ENCODE measurements around the gene NIN.

Gene NIN

DNA sequence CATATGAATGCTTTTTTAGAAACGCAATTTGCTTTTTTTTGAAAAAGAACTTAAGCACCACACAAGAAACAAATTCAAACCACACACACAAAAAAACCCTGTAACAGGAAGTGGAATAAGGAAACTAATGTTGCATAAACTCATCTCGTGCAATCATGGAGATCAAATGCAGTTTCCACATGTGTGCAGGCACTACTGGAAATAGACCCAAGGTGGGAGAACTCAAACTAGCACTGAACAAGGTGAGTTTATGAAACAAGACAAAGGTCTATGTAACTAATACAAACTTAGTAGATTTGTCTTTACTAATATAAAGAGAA, 17.5 kb downstream of the NIN start:
- no peak overlapping the region for H3K4me3 ChIP-seq (ENCODE audit: low read depth, low read length)
- no peaks in the 10 kb centered on the region for H3K36me3 ChIP-seq (ENCODE audit: control insufficient read depth, insufficient read depth, low read length)
- H3K9ac ChIP-seq (ENCODE audit: low read depth, low read length) = no peak overlapping the region
- H3K27me3 ChIP-seq (ENCODE audit: control insufficient read depth, insufficient read depth, low read length) = no peaks in the 10 kb centered on the region
- H3K4me1 ChIP-seq (ENCODE audit: control insufficient read depth, insufficient read depth, low read length) = peaks cover 18% of the 10 kb centered on the region
- H3K9me3 ChIP-seq (ENCODE audit: control insufficient read depth, insufficient read depth, low read length) = no peaks in the 10 kb centered on the region

DNA sequence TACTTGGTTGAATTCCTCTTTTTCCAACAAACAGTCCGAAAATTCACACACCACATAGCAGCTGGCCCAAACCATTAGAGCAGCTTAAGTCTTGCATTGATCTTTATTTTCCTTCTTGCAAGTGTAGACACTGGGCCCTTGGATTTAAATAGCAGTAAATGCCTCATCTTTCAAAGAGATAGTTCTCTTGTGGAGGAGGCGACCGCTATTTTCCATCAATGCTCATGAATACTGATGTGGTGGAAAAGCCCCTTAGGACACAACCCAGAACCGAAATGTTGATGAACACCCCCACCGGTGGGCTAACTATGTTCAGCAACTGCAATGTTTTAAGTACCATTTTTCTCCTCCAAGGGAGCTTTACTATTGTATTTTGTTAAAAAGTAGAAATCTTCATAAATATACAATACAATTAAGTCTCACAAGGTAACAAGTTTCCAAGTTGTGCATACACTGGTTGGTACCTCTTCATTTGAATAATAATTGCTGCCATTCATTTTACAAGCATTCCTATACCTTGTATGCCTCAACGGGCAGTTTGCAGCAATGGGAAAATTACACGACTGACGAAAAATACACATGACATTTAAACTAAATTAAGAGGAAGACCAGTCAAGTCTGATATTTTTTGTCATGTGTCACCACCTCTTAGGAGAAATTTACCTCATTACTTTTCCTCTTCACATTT, 18.0 kb downstream of the NIN start:
- peaks cover 18% of the 10 kb centered on the region for H3K4me1 ChIP-seq (ENCODE audit: control insufficient read depth, insufficient read depth, low read length)
- H3K4me3 ChIP-seq (ENCODE audit: low read depth, low read length) = no peak overlapping the region

DNA sequence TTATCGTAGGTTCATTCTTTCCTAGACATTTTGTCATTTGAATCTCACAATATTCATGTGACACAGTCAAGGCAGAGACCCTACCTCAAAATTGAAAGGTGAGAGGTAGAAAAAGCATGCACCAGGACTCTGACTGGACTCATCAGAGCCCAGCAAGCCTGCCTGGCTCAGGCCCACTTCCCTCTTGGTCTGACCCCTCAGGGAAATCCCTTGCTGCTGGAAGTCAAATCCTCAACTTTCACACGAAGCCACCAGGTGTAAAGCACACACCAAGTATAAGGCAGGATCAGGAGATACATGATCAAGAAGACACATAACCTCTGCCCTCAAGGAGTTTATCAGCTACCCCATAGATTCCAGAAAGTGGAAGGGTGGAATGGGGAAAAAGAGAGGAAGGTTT, 18.8 kb downstream of the NIN start:
- Histone ChIP-seq H3K27me3 (ENCODE audit: control insufficient read depth, insufficient read depth, low read length) (no peaks in the 10 kb centered on the region), H3K4me3 (ENCODE audit: low read depth, low read length) (no peak overlapping the region), H3K36me3 (ENCODE audit: control insufficient read depth, insufficient read depth, low read length) (no peaks in the 10 kb centered on the region), H3K9ac (ENCODE audit: low read depth, low read length) (no peak overlapping the region), H3K4me1 (ENCODE audit: control insufficient read depth, insufficient read depth, low read length) (peaks cover 18% of the 10 kb centered on the region), H3K9me3 (ENCODE audit: control insufficient read depth, insufficient read depth, low read length) (no peaks in the 10 kb centered on the region)

More for the DNA sequence above, 18.0 kb downstream of the NIN start:
- H3K36me3 ChIP-seq (ENCODE audit: control insufficient read depth, insufficient read depth, low read length) = no peaks in the 10 kb centered on the region
- no peaks in the 10 kb centered on the region for H3K27me3 ChIP-seq (ENCODE audit: control insufficient read depth, insufficient read depth, low read length)
- no peaks in the 10 kb centered on the region for H3K9me3 ChIP-seq (ENCODE audit: control insufficient read depth, insufficient read depth, low read length)
- H3K9ac ChIP-seq (ENCODE audit: low read depth, low read length) = no peak overlapping the region

DNA sequence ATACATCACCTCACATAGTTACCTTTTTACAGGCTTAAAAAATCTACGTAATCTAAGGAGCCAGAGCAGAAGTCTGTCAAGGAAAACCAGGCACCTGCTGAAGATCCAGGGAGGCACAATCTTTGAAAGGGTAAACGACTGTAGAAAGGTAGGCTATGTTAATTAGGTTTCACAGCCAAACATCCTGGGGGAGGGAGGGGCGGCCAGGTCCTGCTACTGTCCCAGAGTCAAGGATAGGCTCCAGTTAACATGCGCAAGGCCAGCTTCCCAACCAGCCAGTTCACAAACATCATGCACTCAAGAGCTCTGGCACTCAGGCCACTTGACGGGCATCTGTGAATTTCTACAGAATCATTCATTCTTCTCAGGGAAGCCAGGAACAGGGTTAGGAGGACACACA, 22.9 kb downstream of the NIN start:
- peaks cover 8% of the 10 kb centered on the region for H3K4me1 ChIP-seq (ENCODE audit: control insufficient read depth, insufficient read depth, low read length)
- H3K27me3 ChIP-seq (ENCODE audit: control insufficient read depth, insufficient read depth, low read length) = no peaks in the 10 kb centered on the region
- no peak overlapping the region for H3K4me3 ChIP-seq (ENCODE audit: low read depth, low read length)
- H3K9ac ChIP-seq (ENCODE audit: low read depth, low read length) = no peak overlapping the region
- no peaks in the 10 kb centered on the region for H3K36me3 ChIP-seq (ENCODE audit: control insufficient read depth, insufficient read depth, low read length)
- H3K9me3 ChIP-seq (ENCODE audit: control insufficient read depth, insufficient read depth, low read length) = no peaks in the 10 kb centered on the region

DNA sequence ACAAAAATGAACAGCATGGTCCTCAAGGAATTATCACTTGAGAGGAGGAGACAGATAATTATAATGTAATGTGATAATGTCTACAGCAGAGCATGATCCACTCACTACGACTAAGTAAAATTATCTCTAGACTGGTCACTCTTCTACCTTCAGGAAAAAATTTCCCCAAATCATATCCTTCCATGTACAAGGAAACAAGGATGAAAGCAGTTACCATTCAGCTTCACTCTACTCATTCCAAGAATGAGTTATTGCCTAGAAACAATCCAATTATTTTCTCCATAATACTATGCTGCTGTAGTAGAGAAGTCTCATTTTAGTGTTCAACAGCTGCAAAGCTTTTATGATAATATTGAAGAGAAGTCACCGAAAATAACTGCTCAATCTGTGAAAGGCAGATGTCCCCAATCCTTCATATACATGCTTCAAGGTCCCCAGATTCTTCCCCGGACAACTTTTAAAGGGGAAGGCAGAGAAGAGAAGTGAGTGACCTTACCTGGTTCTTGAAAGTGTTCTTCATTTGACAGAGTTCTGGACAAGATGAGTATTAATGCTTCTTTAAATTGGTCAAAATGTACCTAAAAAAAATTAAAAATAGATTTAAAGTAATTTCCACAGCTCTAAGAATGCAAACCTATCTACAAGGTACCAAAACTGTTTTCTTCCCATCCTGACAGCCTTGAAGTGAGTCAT, 24.6 kb downstream of the NIN start:
- Histone ChIP-seq H3K9me3 (ENCODE audit: control insufficient read depth, insufficient read depth, low read length) (no peaks in the 10 kb centered on the region), H3K27me3 (ENCODE audit: control insufficient read depth, insufficient read depth, low read length) (no peaks in the 10 kb centered on the region), H3K9ac (ENCODE audit: low read depth, low read length) (no peak overlapping the region), H3K4me3 (ENCODE audit: low read depth, low read length) (no peak overlapping the region), H3K4me1 (ENCODE audit: control insufficient read depth, insufficient read depth, low read length) (no peaks in the 10 kb centered on the region), H3K36me3 (ENCODE audit: control insufficient read depth, insufficient read depth, low read length) (no peaks in the 10 kb centered on the region)

DNA sequence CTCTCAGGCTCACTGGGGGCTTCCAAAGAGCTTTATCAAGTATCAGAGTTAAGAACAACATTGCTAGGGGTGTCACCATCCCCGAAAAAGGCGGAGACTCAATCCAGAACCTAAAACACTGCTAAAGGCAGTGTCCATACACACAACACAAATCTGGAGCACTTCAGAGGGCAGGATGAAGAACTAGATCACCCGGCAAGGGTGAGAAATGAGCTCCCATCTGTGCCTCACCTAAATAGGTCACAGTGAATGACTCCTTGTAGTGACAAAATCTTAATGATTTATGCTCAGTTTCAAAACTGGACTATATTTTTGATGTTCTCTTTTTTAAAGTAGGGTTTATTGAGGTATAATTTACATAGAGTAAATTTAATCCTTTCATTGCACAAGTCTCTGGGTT, 25.6 kb downstream of the NIN start:
- Histone ChIP-seq H3K36me3 (ENCODE audit: control insufficient read depth, insufficient read depth, low read length) (no peaks in the 10 kb centered on the region), H3K4me3 (ENCODE audit: low read depth, low read length) (no peak overlapping the region), H3K9ac (ENCODE audit: low read depth, low read length) (no peak overlapping the region), H3K27me3 (ENCODE audit: control insufficient read depth, insufficient read depth, low read length) (no peaks in the 10 kb centered on the region), H3K4me1 (ENCODE audit: control insufficient read depth, insufficient read depth, low read length) (no peaks in the 10 kb centered on the region), H3K9me3 (ENCODE audit: control insufficient read depth, insufficient read depth, low read length) (no peaks in the 10 kb centered on the region)

DNA sequence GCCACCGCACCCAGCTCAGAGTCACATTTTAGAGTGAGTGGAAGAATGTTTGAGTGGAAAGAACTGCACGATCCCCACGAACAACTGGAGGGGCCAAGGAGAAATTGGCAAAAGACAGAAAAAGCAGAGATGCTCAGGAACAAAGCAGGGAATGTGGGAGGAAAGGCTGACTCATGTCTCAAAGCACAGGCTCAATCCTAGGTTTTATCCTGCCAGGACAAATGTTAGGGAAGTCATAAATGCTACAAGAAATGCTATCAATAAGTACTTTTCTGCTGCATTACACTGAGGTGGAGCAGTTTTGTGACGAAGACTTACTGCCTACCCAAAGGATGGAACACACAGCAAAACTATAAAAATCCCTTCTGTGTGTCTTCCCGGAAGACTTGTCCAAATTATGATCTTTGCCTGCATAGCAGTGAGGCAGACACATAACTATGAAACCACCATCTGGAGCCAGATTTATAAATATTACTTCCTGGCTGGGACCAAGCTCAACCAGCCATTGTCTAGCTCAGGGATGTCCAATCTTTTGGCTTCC, 26.7 kb downstream of the NIN start:
- no peaks in the 10 kb centered on the region for H3K4me1 ChIP-seq (ENCODE audit: control insufficient read depth, insufficient read depth, low read length)
- no peaks in the 10 kb centered on the region for H3K27me3 ChIP-seq (ENCODE audit: control insufficient read depth, insufficient read depth, low read length)
- no peak overlapping the region for H3K4me3 ChIP-seq (ENCODE audit: low read depth, low read length)
- no peak overlapping the region for H3K9ac ChIP-seq (ENCODE audit: low read depth, low read length)
- no peaks in the 10 kb centered on the region for H3K9me3 ChIP-seq (ENCODE audit: control insufficient read depth, insufficient read depth, low read length)
- no peaks in the 10 kb centered on the region for H3K36me3 ChIP-seq (ENCODE audit: control insufficient read depth, insufficient read depth, low read length)

DNA sequence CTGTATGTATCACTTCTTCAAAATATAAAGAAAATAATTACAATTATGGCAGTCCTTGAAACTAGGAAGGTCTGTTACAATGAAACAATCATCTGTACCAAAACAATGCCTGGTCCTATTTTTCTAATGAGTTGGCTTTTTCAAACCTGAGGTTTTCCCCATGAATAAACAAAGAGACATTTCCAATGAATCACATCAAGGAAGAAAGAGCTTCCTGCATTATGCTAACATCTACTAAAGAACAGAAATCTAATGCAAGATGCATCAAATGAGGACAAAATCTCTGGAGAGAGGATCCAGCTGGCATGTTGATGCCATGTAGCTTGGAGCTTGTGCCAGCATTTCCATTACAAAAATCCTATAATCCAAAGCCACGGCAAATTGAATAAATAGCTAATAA, 29.3 kb downstream of the NIN start:
- Histone ChIP-seq H3K9ac (ENCODE audit: low read depth, low read length) (no peak overlapping the region), H3K4me3 (ENCODE audit: low read depth, low read length) (no peak overlapping the region), H3K27me3 (ENCODE audit: control insufficient read depth, insufficient read depth, low read length) (no peaks in the 10 kb centered on the region), H3K36me3 (ENCODE audit: control insufficient read depth, insufficient read depth, low read length) (no peaks in the 10 kb centered on the region), H3K9me3 (ENCODE audit: control insufficient read depth, insufficient read depth, low read length) (no peaks in the 10 kb centered on the region), H3K4me1 (ENCODE audit: control insufficient read depth, insufficient read depth, low read length) (peaks cover 8% of the 10 kb centered on the region)

DNA sequence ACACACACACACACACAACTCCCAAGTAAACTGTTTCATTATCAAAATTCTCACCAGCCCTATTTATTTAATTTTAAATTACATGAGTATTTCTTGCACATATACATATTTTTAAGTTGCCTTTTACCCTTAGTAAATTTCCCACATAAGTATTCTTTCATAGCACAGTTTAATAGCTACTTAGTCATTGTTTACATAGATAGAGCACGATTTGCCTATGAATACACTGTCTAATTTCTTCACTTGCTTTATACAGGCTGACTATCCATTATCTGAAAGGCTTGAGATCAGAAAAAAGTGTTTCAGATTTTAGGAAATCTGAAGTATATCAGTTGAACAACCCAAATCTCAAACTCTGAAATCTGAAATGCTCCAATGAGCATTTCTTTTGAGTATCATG, 30.9 kb downstream of the NIN start:
- H3K9me3 ChIP-seq (ENCODE audit: control insufficient read depth, insufficient read depth, low read length) = no peaks in the 10 kb centered on the region
- no peak overlapping the region for H3K4me3 ChIP-seq (ENCODE audit: low read depth, low read length)
- peaks cover 8% of the 10 kb centered on the region for H3K4me1 ChIP-seq (ENCODE audit: control insufficient read depth, insufficient read depth, low read length)
- H3K27me3 ChIP-seq (ENCODE audit: control insufficient read depth, insufficient read depth, low read length) = no peaks in the 10 kb centered on the region
- no peaks in the 10 kb centered on the region for H3K36me3 ChIP-seq (ENCODE audit: control insufficient read depth, insufficient read depth, low read length)
- H3K9ac ChIP-seq (ENCODE audit: low read depth, low read length) = no peak overlapping the region

DNA sequence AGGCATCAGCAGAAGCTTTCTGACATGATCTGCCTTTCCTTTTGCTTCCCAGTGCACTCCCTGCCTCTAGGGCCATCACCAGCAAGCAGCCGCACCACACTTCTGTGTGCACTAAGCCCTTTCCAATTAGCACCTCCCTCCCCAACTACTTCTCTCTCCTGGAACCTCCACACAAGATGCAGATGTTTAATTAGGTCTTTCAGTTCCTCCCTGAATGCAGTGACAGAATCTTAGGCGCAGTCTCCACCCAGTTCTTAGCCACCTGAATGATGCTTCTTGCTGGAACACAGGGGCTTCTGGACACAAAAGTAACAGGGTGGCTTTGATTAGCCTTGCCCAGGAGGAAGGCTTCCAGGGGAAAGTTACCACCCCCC, 32.9 kb downstream of the NIN start:
- Histone ChIP-seq H3K4me3 (ENCODE audit: low read depth, low read length) (no peak overlapping the region), H3K4me1 (ENCODE audit: control insufficient read depth, insufficient read depth, low read length) (peaks cover 8% of the 10 kb centered on the region), H3K27me3 (ENCODE audit: control insufficient read depth, insufficient read depth, low read length) (no peaks in the 10 kb centered on the region), H3K36me3 (ENCODE audit: control insufficient read depth, insufficient read depth, low read length) (no peaks in the 10 kb centered on the region), H3K9me3 (ENCODE audit: control insufficient read depth, insufficient read depth, low read length) (no peaks in the 10 kb centered on the region), H3K9ac (ENCODE audit: low read depth, low read length) (no peak overlapping the region)

DNA sequence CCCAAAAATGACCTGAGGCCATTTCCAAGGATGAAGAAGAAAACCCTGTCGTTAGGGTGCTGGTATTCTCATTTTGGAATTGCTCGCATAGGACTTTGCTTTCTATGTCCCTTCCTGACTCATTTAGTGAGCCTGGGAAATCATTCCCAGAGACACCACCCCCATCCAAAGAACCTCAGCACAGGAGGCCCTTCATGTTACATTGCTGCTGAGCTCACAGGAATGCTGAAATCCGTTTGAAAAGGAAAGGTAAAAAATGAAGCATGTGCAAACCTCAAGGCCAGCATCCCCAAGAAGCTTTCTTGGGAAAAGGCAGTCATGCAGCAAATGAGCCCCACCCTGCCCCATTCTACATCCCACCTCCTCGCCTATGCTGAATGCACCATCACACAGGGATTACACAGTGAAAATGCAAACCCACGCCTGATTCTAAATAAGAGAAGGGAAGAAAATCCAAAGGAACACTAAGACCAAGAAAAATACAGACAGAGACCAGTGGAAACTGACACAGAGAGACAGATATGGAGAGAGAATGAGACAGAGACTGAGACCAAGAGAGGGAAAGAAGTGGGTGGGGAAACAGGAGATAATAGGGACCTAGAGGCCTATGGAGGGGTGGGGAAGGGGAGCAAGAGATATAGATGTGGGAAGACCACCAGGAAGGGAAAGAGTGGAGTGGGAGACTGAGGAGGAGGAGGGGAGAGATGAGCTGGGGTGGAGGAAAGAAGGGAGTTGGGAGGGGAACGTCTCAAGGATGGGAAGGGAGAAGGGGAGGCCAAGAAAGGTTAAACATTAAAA, 33.5 kb downstream of the NIN start:
- no peaks in the 10 kb centered on the region for H3K9me3 ChIP-seq (ENCODE audit: control insufficient read depth, insufficient read depth, low read length)
- no peaks in the 10 kb centered on the region for H3K27me3 ChIP-seq (ENCODE audit: control insufficient read depth, insufficient read depth, low read length)
- H3K4me3 ChIP-seq (ENCODE audit: low read depth, low read length) = no peak overlapping the region
- no peaks in the 10 kb centered on the region for H3K36me3 ChIP-seq (ENCODE audit: control insufficient read depth, insufficient read depth, low read length)
- no peak overlapping the region for H3K9ac ChIP-seq (ENCODE audit: low read depth, low read length)
- peaks cover 8% of the 10 kb centered on the region for H3K4me1 ChIP-seq (ENCODE audit: control insufficient read depth, insufficient read depth, low read length)

DNA sequence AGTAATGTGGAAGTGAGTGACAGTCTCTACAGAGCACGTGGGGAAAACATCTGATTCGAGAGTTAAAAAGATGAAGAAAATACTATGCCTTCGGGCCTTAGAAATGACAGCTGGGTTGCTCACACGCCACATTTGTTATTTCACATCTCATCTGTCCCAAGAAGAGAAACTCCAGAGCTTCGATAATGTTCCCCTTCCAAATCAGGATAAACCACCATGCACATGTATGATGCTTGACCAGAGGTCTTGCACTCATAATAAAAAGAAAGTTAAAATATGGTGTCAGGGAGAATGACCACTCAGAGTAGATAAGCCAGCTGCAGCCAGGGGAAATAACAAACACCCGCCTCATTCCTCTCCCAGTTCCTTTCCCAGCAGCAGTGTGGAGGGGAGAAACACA, 34.6 kb downstream of the NIN start:
- H3K4me1 ChIP-seq (ENCODE audit: control insufficient read depth, insufficient read depth, low read length) = peaks cover 8% of the 10 kb centered on the region
- H3K9ac ChIP-seq (ENCODE audit: low read depth, low read length) = no peak overlapping the region
- no peaks in the 10 kb centered on the region for H3K9me3 ChIP-seq (ENCODE audit: control insufficient read depth, insufficient read depth, low read length)
- no peaks in the 10 kb centered on the region for H3K27me3 ChIP-seq (ENCODE audit: control insufficient read depth, insufficient read depth, low read length)
- H3K36me3 ChIP-seq (ENCODE audit: control insufficient read depth, insufficient read depth, low read length) = no peaks in the 10 kb centered on the region
- no peak overlapping the region for H3K4me3 ChIP-seq (ENCODE audit: low read depth, low read length)

Data from iPS-15b (cell line).